NOMO-1 treated with DMSO at 0.1 percent for 48 hours (cell line): ENCODE measurements around the gene ADAM10.

Experiments used
- DNase-seq: peaks from one replicate; lab custom pipeline; 2025; ENCODE audit not compliant: unreplicated experiment; lab: John Stamatoyannopoulos, UW

ADAM10 gene

GRCh38 chr15:58541410-58542087, 208.0 kb downstream of the ADAM10 start:
- no peak for DNase-seq

- no peak for DNase-seq
Observed at GRCh38 chr15:58539548-58539947, 210.0 kb downstream of the ADAM10 start.

- no peak for DNase-seq
Observed at GRCh38 chr15:58538901-58539300, 210.6 kb downstream of the ADAM10 start.
